Measurements from ENCODE around the gene ANKRD52. TPM values are rescaled to one million over a fixed set of nuclear protein-coding genes. Genes with fewer than 3 reads are reported as not detected.
A peak's percentile ranks its signal among the peaks of the same experiment; 100 is the strongest.
"Not testable (repeated sequence)": the region's sequence is repeated elsewhere in the genome, so short reads cannot be mapped to it uniquely, and the experiment has no call there.

ANKRD52 gene
- total RNA-seq, 1 donor from 2014 or later: 68.0 TPM

GRCh38 chr12:56282030-56282429, 23.8 kb upstream of the ANKRD52 start:
- H3K27ac Mint-ChIP-seq (ENCODE audit: unreplicated experiment): no peak overlapping the region
- H3K36me3 Mint-ChIP-seq (ENCODE audit: low read depth): peaks cover 20% of the 10 kb centered on the region
- H3K9me3 Mint-ChIP-seq: no peaks in the 10 kb centered on the region
- H3K4me3 Mint-ChIP-seq: no peak overlapping the region
- no peaks in the 10 kb centered on the region for H3K4me1 Mint-ChIP-seq
- H3K27me3 Mint-ChIP-seq (ENCODE audit: low read depth): no peaks in the 10 kb centered on the region
- DNase-seq (ENCODE audit: low read depth, low spot score): no peak
- TF ChIP-seq CTCF (conservative IDR thresholded peaks at IDR 0.05): no peak

GRCh38 chr12:56280849-56281248, 22.7 kb upstream of the ANKRD52 start:
- TF ChIP-seq CTCF (conservative IDR thresholded peaks at IDR 0.05): no peak
- Mint-ChIP-seq H3K9me3 (no peaks in the 10 kb centered on the region), H3K27me3 (ENCODE audit: low read depth) (no peaks in the 10 kb centered on the region), H3K4me3 (no peak overlapping the region), H3K36me3 (ENCODE audit: low read depth) (peaks cover 20% of the 10 kb centered on the region), H3K4me1 (no peaks in the 10 kb centered on the region), H3K27ac (ENCODE audit: unreplicated experiment) (no peak overlapping the region)
- no peak for DNase-seq (ENCODE audit: low read depth, low spot score)

GRCh38 chr12:56278905-56279304, 20.7 kb upstream of the ANKRD52 start:
- no peak for TF ChIP-seq CTCF (conservative IDR thresholded peaks at IDR 0.05)
- no peak for DNase-seq (ENCODE audit: low read depth, low spot score)
- Mint-ChIP-seq H3K27me3 (ENCODE audit: low read depth) (no peaks in the 10 kb centered on the region), H3K9me3 (no peaks in the 10 kb centered on the region), H3K36me3 (ENCODE audit: low read depth) (peaks cover 23% of the 10 kb centered on the region), H3K27ac (ENCODE audit: unreplicated experiment) (no peak overlapping the region), H3K4me3 (no peak overlapping the region), H3K4me1 (no peaks in the 10 kb centered on the region)

GRCh38 chr12:56274299-56274698, 16.1 kb upstream of the ANKRD52 start:
- H3K27ac Mint-ChIP-seq (ENCODE audit: unreplicated experiment): no peak overlapping the region

GRCh38 chr12:56272468-56272867, 14.3 kb upstream of the ANKRD52 start:
- not testable (repeated sequence) for H3K9me3 Mint-ChIP-seq; H3K4me3 Mint-ChIP-seq; H3K27ac Mint-ChIP-seq (ENCODE audit: unreplicated experiment); H3K27me3 Mint-ChIP-seq (ENCODE audit: low read depth); DNase-seq (ENCODE audit: low read depth, low spot score); H3K4me1 Mint-ChIP-seq
- peaks cover 22% of the 10 kb centered on the region for H3K36me3 Mint-ChIP-seq (ENCODE audit: low read depth)

More at GRCh38 chr12:56274299-56274698, 16.1 kb upstream of the ANKRD52 start:
- Mint-ChIP-seq H3K9me3 (no peaks in the 10 kb centered on the region), H3K27me3 (ENCODE audit: low read depth) (no peaks in the 10 kb centered on the region), H3K4me3 (no peak overlapping the region), H3K36me3 (ENCODE audit: low read depth) (peaks cover 26% of the 10 kb centered on the region), H3K4me1 (no peaks in the 10 kb centered on the region)
- TF ChIP-seq CTCF (conservative IDR thresholded peaks at IDR 0.05): no peak
- no peak for DNase-seq (ENCODE audit: low read depth, low spot score)

GRCh38 chr12:56271031-56271430, 12.8 kb upstream of the ANKRD52 start:
- H3K4me3 Mint-ChIP-seq: no peak overlapping the region
- peak; percentile 52 for TF ChIP-seq CTCF (conservative IDR thresholded peaks at IDR 0.05)
- H3K36me3 Mint-ChIP-seq (ENCODE audit: low read depth): peaks cover 22% of the 10 kb centered on the region

More at GRCh38 chr12:56271031-56271430, 12.8 kb upstream of the ANKRD52 start:
- DNase-seq (ENCODE audit: low read depth, low spot score): no peak
- Mint-ChIP-seq H3K4me1 (peaks cover 16% of the 10 kb centered on the region), H3K27me3 (ENCODE audit: low read depth) (no peaks in the 10 kb centered on the region), H3K9me3 (no peaks in the 10 kb centered on the region), H3K27ac (ENCODE audit: unreplicated experiment) (no peak overlapping the region)
